Middle frontal gyrus (tissue), 1 donor: ENCODE data around the gene CAND2.
"Not testable (repeated sequence)": the region's sequence is repeated elsewhere in the genome, so short reads cannot be mapped to it uniquely, and the experiment has no call there.

Source experiments
- DNase-seq: peaks from one replicate; pipeline ENCODE4 v3.0.0-alpha.2; 2015; ENCODE audit warnings: low spot score; ENCODE audit errors: extremely low spot score

The CAND2 gene

DNA sequence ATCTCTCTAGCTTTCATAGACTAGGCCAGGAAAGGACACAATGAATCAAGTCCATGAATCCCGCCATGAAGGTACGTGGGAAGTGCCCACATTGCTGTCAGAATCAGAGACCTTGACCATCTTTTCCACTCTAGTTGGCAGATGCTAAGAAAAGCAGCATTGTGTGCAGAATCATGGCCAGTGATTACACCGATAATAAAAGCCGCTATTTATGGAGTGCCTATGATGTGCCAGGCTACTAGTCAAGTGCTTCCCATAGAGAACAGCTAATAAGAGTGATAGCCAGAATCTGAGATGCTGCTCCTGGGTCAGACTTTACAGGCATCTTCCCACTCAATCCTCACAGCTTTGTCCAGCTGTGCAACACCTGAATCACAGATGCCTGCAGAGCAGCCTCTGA lies 58.1 kb downstream of the CAND2 start:
- no peak for DNase-seq

- DNase-seq = no peak
Observed at GRCh38 chr3:12856626-12857025, 60.1 kb downstream of the CAND2 start.

GRCh38 chr3:12859840-12860239 lies 63.4 kb downstream of the CAND2 start:
- no peak for DNase-seq

GRCh38 chr3:12861611-12862010 lies 65.1 kb downstream of the CAND2 start:
- no peak for DNase-seq

GRCh38 chr3:12862387-12862786 lies 65.9 kb downstream of the CAND2 start:
- no peak for DNase-seq

GRCh38 chr3:12865271-12865670 lies 68.8 kb downstream of the CAND2 start:
- no peak for DNase-seq

- no peak for DNase-seq
Observed at GRCh38 chr3:12866836-12867235, 70.4 kb downstream of the CAND2 start.

DNA sequence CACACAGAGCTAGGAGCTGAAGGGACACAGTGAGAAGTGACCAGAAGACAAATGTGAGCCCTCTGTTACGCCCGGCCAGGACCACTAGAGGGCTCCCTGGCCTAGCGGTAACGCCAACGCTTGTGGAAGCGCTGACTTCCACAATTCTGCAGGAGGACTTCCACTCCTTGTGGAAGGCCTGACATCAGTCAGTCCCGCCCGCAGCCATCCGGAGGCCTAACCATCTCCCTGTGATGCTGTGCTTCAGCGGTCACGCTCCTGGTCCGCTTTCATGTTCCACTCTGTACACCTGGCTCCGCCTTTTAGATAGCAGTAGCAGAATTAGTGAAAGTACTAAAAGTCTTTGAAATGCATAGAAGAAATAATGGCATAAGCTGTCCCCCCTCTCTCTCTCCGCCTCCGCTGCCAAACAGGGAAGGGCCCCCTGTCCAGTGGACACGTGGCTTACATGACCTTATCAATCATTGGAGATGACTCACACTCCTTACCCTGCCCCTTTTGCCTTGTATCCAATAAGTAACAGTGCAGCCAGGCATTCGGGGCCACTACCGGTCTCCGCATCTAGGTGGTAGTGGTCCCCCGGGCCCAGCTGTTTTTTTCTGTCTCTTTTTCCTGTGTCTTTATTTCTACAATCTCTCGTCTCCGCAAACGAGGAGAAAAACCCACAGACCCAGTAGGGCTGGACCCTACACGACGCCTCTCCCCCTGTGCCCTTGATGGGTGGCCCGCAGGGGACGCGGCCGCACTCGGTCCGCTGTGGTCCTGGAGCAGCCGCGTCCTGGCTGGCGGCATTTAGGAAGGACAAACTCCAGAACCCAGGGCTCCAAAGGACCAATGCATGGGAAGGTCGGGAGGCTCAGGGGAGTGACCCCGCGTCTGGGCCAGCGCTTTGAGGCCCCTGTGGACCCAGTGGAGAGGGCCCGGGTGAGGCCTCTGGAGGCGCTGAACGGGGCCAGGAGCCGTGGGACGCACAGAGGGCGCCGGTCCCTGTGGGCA lies 71.9 kb downstream of the CAND2 start:
- peak; percentile 83 for DNase-seq

DNA sequence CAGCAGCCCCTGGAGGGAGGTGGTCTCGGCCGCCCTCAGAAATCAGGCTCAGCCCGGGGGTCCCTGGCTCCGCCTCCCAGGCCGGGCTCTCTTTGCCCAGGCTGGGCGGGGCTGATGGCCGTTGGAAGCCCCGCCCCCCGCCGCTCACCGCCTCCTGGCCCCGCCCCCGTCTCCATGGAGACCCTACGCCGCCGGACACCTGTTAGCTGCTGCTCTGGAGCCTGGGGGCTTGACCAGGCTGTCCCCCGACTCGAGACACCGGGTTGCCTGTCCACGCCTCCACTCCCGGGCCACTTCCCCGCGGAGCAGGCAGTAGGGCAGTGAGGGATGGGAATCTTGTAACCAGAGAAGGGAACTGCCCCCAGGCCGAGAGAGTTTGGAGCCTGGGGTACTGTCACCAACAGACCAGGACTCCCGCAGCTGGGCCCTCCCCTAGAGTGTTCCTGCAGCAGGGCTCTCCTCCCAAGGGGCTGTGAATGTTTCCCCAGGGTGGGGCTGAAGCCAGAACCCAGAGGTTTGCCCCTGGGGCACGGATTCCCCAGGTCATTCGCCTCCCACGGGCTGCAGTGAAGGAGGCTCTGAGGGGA lies 72.6 kb downstream of the CAND2 start:
- no peak for DNase-seq

GRCh38 chr3:12870942-12871341 lies 74.5 kb downstream of the CAND2 start:
- DNase-seq = no peak

DNA sequence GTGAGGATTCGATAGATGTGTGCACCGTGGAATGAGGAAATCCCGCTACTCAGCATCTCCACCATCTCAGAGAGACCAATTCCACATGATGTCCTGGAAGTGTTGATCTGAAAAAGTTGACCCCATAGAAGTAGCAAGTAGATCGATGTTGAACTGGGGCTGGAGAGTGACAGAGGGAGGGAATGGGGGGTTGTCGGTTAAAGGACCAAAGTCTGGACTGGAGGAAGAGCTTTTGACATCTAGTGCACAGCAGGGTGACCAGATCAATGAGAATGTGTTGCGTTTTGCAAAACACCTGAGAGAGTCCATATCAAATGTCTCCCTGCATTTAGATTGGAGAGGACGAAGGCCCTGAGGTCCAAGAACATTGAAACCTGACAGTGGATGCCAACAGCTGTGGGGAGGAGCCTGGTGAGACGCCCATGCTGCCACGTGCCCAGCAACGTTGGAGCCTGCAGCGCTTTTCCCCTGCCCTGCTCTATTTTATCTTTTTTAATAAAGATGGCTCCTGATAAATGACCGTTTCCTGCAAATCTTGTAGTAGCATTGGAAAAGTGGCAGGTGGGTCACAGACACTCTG lies 75.0 kb downstream of the CAND2 start:
- DNase-seq = no peak

- DNase-seq = no peak
Observed at GRCh38 chr3:12875857-12876836, 79.7 kb downstream of the CAND2 start.

DNA sequence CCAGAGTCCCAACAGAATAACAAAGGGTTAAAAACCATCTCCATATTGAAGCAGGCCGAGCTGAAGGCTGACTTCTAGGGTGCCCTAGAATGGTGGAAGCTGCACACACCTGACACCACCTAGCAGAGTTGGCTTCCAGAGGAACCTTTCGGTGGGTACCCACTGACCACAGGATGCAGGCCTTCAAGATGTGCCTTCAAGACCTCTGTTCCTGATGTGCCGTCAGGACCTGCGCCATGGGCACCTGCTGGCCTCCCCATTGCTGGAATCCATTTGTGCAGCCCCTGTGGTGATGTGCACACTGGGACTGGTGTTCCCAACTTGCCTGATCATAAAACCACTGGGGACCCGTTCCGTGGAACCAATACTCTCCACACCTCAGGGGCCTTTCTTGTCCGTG lies 80.6 kb downstream of the CAND2 start:
- no peak for DNase-seq

GRCh38 chr3:12878141-12878574 lies 81.7 kb downstream of the CAND2 start:
- DNase-seq = no peak

GRCh38 chr3:12878758-12879157 lies 82.3 kb downstream of the CAND2 start:
- not testable (repeated sequence) for DNase-seq

- DNase-seq = no peak
Observed at GRCh38 chr3:12879191-12879815, 82.8 kb downstream of the CAND2 start.

- DNase-seq = not testable (repeated sequence)
Observed at GRCh38 chr3:12881858-12882257, 85.4 kb downstream of the CAND2 start.

GRCh38 chr3:12882336-12883310 lies 86.1 kb downstream of the CAND2 start:
- no peak for DNase-seq

GRCh38 chr3:12884186-12884680 lies 87.8 kb downstream of the CAND2 start:
- peak; percentile 71 for DNase-seq
